IPS DF 6.9 (cell line): ENCODE data around the gene ZNF442.
"Not testable (repeated sequence)": the region's sequence is repeated elsewhere in the genome, so short reads cannot be mapped to it uniquely, and the experiment has no call there.

Experiments used
- DNase-seq: peaks from one replicate; pipeline ENCODE4 v3.0.0-alpha.2; 2013; ENCODE audit warnings: low read depth, low spot score
- H3K27ac ChIP-seq: one replicate; pipeline ENCODE4 v1.5.1; 2013; ENCODE audit warnings: low read length, control low read depth
- H3K27me3 ChIP-seq: 2 replicates; pipeline ENCODE4 v1.6.1; 2013; ENCODE audit warnings: mild to moderate bottlenecking, low read length; ENCODE audit not compliant: control insufficient read depth, insufficient read depth
- H3K36me3 ChIP-seq: 2 replicates; pipeline ENCODE4 v1.6.1; 2013; ENCODE audit warnings: low read length; ENCODE audit not compliant: control insufficient read depth, insufficient read depth
- H3K4me1 ChIP-seq: 2 replicates; pipeline ENCODE4 v1.6.1; 2013; ENCODE audit warnings: low read length; ENCODE audit not compliant: control insufficient read depth, insufficient read depth
- H3K4me3 ChIP-seq: 2 replicates; pipeline ENCODE4 v1.5.1; 2013; ENCODE audit warnings: mild to moderate bottlenecking, low read length
- H3K9me3 ChIP-seq: 2 replicates; pipeline ENCODE4 v1.6.1; 2013; ENCODE audit warnings: low read length, inconsistent platforms; ENCODE audit not compliant: control insufficient read depth, insufficient read depth
- WGBS: extraction: QIAGEN DNeasy Blood & Tissue Kit; methylation state at CpG from one replicate; pipeline ENCODE4 v1.1.7; 2013; ENCODE audit warnings: mixed read lengths, missing lambda C conversion rate; ENCODE audit not compliant: insufficient read length, insufficient coverage; 5-methylcytosine and 5-hydroxymethylcytosine counted together

ZNF442 gene

GRCh38 chr19:12330340-12330739 lies 35.1 kb downstream of the ZNF442 start:
- Histone ChIP-seq H3K9me3 (no peaks in the 10 kb centered on the region), H3K4me1 (peaks cover 1% of the 10 kb centered on the region; the same call in 1 of the 2 replicates), H3K36me3 (no peaks in the 10 kb centered on the region), H3K27me3 (no peaks in the 10 kb centered on the region; the same call in 1 of the 2 replicates), H3K4me3 (no peak overlapping the region), H3K27ac (no peak overlapping the region)
- DNase-seq, result no peak
- WGBS, result no CpG with 5 or more reads among the region's 4 CpGs

- no peak for DNase-seq
- no peaks in the 10 kb centered on the region for H3K4me1 ChIP-seq
- no peaks in the 10 kb centered on the region for H3K36me3 ChIP-seq
- H3K27ac ChIP-seq, result no peak overlapping the region
- H3K27me3 ChIP-seq, result no peaks in the 10 kb centered on the region
- no peaks in the 10 kb centered on the region for H3K9me3 ChIP-seq
- H3K4me3 ChIP-seq, result no peak overlapping the region
Measured at GRCh38 chr19:12325690-12326089, 39.8 kb downstream of the ZNF442 start.

- no peaks in the 10 kb centered on the region for H3K4me1 ChIP-seq
- H3K27me3 ChIP-seq, result no peaks in the 10 kb centered on the region
- H3K27ac ChIP-seq, result no peak overlapping the region
- H3K4me3 ChIP-seq, result no peak overlapping the region
- no peak for DNase-seq
- no peaks in the 10 kb centered on the region; the same call in 1 of the 2 replicates for H3K36me3 ChIP-seq
- WGBS, result no CpG with 5 or more reads among the region's 13 CpGs
- H3K9me3 ChIP-seq, result no peaks in the 10 kb centered on the region
Measured at GRCh38 chr19:12318782-12319413, 46.6 kb downstream of the ZNF442 start.

GRCh38 chr19:12314553-12314952 lies 50.9 kb downstream of the ZNF442 start:
- no peaks in the 10 kb centered on the region; the same call in 1 of the 2 replicates for H3K36me3 ChIP-seq
- no peaks in the 10 kb centered on the region for H3K4me1 ChIP-seq
- no peak overlapping the region for H3K27ac ChIP-seq
- DNase-seq, result no peak
- no peak overlapping the region for H3K4me3 ChIP-seq
- no CpG with 5 or more reads among the region's 7 CpGs for WGBS
- no peaks in the 10 kb centered on the region for H3K9me3 ChIP-seq
- H3K27me3 ChIP-seq, result no peaks in the 10 kb centered on the region

- not testable (repeated sequence) for H3K27ac ChIP-seq, DNase-seq, H3K4me1 ChIP-seq, H3K27me3 ChIP-seq, H3K36me3 ChIP-seq, H3K9me3 ChIP-seq, H3K4me3 ChIP-seq
- WGBS, result no CpG with 5 or more reads among the region's 12 CpGs
Measured at GRCh38 chr19:12308891-12309290, 56.6 kb downstream of the ZNF442 start.
